ENCODE measurements around the gene SDK1. TPM values are rescaled to one million over a fixed set of nuclear protein-coding genes. Genes with fewer than 3 reads are reported as not detected.

Gene SDK1
- total RNA-seq, 2 donors from 2014 or later: 4.8 to 13.2 TPM

DNA sequence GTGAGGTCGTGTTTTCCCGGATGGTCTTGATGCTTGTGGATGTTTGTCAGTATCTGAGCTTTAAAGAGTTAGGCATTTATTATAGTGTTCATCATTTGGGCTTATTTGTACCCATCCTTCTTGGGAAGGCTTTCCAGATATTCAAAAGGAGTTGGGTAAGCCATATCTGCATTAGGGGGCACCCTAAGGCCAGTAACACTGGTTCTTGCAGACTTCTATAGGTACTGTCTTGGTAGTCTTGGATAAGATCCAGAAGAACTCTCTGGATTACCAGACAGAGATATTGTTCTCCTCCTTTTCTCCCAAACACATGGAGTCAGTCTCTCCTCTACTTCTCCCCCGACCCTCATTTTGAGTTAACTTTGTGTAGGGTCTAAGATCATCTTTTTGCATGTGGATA lies 92.8 kb downstream of the SDK1 start:
- no peak for DNase-seq (ENCODE audit: low spot score)
- no peaks in the 10 kb centered on the region for H3K4me1 ChIP-seq (replicated peaks)
- no peaks in the 10 kb centered on the region for H3K36me3 ChIP-seq
- H3K27ac ChIP-seq: no peak overlapping the region
- no peak for TF ChIP-seq POLR2AphosphoS5 (IDR thresholded peaks at IDR 0.05)
- TF ChIP-seq, protein P1, sequence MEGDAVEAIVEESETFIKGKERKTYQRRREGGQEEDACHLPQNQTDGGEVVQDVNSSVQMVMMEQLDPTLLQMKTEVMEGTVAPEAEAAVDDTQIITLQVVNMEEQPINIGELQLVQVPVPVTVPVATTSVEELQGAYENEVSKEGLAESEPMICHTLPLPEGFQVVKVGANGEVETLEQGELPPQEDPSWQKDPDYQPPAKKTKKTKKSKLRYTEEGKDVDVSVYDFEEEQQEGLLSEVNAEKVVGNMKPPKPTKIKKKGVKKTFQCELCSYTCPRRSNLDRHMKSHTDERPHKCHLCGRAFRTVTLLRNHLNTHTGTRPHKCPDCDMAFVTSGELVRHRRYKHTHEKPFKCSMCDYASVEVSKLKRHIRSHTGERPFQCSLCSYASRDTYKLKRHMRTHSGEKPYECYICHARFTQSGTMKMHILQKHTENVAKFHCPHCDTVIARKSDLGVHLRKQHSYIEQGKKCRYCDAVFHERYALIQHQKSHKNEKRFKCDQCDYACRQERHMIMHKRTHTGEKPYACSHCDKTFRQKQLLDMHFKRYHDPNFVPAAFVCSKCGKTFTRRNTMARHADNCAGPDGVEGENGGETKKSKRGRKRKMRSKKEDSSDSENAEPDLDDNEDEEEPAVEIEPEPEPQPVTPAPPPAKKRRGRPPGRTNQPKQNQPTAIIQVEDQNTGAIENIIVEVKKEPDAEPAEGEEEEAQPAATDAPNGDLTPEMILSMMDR (IDR thresholded peaks at IDR 0.05): no peak
- no peak for TF ChIP-seq POLR2A (IDR thresholded peaks at IDR 0.05)
- intact Hi-C loops (cut with DNase I): no loop called here
- H3K27me3 ChIP-seq (replicated peaks; ENCODE audit: insufficient read depth): no peaks in the 10 kb centered on the region
- H3K9me3 ChIP-seq: no peaks in the 10 kb centered on the region
- 87% methylated on average over 3 of the region's 3 CpGs for WGBS
- H3K4me3 ChIP-seq: no peak overlapping the region

DNA sequence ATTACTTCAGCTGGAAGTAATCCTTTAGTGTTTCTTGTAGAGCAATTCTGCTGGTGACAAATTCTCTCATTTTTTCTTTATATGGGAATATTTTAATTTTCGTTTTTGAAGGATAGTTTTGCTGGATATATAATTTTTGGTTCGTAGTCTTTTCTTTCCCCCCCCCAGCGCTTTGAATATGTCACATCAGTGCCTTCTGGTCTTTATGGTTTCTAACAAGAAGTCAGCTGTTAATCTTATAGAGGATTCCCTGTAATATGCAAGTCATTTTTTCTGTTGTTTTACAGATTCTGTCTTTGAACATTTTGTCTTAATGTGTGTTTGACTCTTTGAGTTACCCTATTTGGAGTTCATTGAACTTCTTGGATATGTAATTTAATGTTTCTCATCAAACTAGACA lies 96.3 kb downstream of the SDK1 start:
- intact Hi-C loops (cut with DNase I): no loop called here
- Histone ChIP-seq H3K27ac (no peak overlapping the region), H3K36me3 (no peaks in the 10 kb centered on the region), H3K9me3 (no peaks in the 10 kb centered on the region), H3K4me3 (no peak overlapping the region), H3K4me1 (replicated peaks) (no peaks in the 10 kb centered on the region), H3K27me3 (replicated peaks; ENCODE audit: insufficient read depth) (no peaks in the 10 kb centered on the region)
- WGBS: 93% methylated on average over 3 of the region's 3 CpGs
- no peak for DNase-seq (ENCODE audit: low spot score)
- TF ChIP-seq POLR2AphosphoS5 (IDR thresholded peaks at IDR 0.05): no peak
- TF ChIP-seq, protein P1 (IDR thresholded peaks at IDR 0.05): no peak
- TF ChIP-seq POLR2A (IDR thresholded peaks at IDR 0.05): no peak

DNA sequence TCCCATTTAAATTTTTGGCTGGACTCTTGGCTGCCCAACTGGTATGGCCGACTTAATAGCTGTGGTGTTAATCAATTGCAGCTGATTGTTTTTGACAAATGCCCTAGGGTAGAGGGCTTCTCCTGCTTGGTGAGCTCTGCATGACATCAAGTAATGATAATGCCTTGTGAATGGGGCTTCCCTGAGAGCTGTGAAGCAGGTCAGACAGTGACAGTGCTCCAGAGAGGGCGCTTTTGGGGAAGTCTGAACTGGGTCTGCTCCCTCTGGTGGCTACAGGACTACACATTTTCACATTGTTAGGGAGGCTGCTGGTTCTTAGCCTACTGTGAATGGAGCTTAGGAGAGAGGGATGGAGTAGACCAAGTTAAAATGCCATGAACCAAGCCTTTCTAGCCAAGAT lies 98.8 kb downstream of the SDK1 start:
- intact Hi-C loops (cut with DNase I): no loop called here

DNA sequence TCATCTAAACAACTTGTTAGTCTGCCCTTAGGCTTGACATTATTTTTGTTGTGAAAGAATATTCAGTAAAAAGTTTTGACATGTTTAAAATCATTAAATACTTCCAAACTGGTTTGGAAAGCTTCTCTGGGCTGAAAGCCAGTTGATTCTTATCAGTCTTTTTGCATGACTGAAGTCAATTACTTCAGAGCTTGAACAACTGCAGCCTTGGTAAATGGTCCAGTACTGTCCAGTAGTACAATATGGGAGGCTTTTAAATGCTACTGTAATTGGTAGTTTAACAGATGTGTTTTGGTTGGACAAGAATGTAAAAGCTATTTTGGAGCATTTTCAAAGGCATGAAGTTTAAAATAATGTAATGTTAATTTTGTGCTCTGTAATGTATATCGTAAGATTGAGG lies 103.4 kb downstream of the SDK1 start:
- intact Hi-C loops (cut with DNase I): no loop called here
- TF ChIP-seq POLR2AphosphoS5 (IDR thresholded peaks at IDR 0.05): peak; percentile 15
- TF ChIP-seq, protein P1 (IDR thresholded peaks at IDR 0.05): no peak
- H3K4me1 ChIP-seq (replicated peaks): no peaks in the 10 kb centered on the region
- WGBS: 35% methylated on average over 1 of the region's 1 CpG
- no peak for DNase-seq (ENCODE audit: low spot score)
- H3K27me3 ChIP-seq (replicated peaks; ENCODE audit: insufficient read depth): no peaks in the 10 kb centered on the region
- H3K9me3 ChIP-seq: no peaks in the 10 kb centered on the region
- H3K27ac ChIP-seq: no peak overlapping the region
- no peaks in the 10 kb centered on the region for H3K36me3 ChIP-seq
- no peak overlapping the region for H3K4me3 ChIP-seq

More for the DNA sequence above, 98.8 kb downstream of the SDK1 start:
- 100% methylated on average over 1 of the region's 2 CpGs for WGBS
- TF ChIP-seq, protein P1 (IDR thresholded peaks at IDR 0.05): no peak
- TF ChIP-seq POLR2AphosphoS5 (IDR thresholded peaks at IDR 0.05) (no peak), POLR2A (IDR thresholded peaks at IDR 0.05) (no peak)
- Histone ChIP-seq H3K4me1 (replicated peaks) (no peaks in the 10 kb centered on the region), H3K27me3 (replicated peaks; ENCODE audit: insufficient read depth) (no peaks in the 10 kb centered on the region), H3K36me3 (no peaks in the 10 kb centered on the region), H3K27ac (no peak overlapping the region), H3K4me3 (no peak overlapping the region), H3K9me3 (no peaks in the 10 kb centered on the region)
- no peak for DNase-seq (ENCODE audit: low spot score)

DNA sequence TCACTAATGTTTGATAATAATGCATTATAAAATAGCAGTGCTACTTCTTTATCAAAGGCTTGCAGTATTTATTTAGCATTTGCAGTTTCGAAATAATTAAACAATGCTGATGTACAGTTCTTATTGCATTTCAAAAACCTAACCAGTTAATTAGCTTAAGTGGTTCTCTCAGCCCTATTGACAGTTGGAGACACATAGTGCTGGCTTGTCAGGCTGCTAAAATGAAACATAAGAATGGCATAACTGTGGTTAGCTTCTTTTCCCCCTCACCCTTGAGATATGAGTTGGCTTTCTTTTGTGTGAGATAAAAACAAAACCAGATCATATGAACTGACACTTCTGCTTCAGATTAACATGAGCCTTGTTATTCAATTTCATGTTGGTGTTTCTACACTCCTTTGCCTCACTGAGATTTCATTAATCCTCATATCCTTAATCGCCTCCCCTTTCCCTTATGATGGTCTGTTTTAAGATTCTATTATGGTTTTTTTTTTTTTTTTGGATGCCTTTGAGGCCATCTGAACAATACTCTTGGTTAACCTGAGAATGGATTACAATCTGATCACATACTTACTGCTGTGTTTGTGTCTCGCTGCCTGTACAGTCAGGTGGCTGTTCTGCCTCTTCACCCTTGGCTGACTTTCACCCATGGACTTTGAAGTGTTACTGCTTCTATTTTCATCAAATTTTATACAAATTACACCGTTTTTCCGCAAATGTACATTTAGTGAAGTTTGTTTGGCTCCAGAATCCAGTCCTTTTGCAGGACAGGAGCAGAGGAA lies 108.0 kb downstream of the SDK1 start:
- TF ChIP-seq POLR2A (IDR thresholded peaks at IDR 0.05): no peak
- TF ChIP-seq, protein P1 (IDR thresholded peaks at IDR 0.05): no peak
- no peak for TF ChIP-seq POLR2AphosphoS5 (IDR thresholded peaks at IDR 0.05)
- H3K4me3 ChIP-seq: no peak overlapping the region
- 63% methylated on average over 5 of the region's 5 CpGs for WGBS
- no peak for DNase-seq (ENCODE audit: low spot score)
- no peaks in the 10 kb centered on the region for H3K9me3 ChIP-seq
- H3K4me1 ChIP-seq (replicated peaks): no peaks in the 10 kb centered on the region
- H3K36me3 ChIP-seq: no peaks in the 10 kb centered on the region
- no peaks in the 10 kb centered on the region for H3K27me3 ChIP-seq (replicated peaks; ENCODE audit: insufficient read depth)
- no peak overlapping the region for H3K27ac ChIP-seq
- intact Hi-C loops (cut with DNase I): no loop called here
